Naive thymus-derived CD4-positive, alpha-beta T cell (primary cell): ENCODE data around the gene MYH10. TPM values are rescaled to one million over a fixed set of nuclear protein-coding genes. Genes with fewer than 3 reads are reported as not detected.

Experiments used
- polyA plus RNA-seq, 2 donors: library from polyadenylated mRNA; unstranded; fragments of 300-500 nt; fragmentation: Illumina TruSeq; gene quantifications; one replicate each; pipeline ENCODE4 v1.2.3, GENCODE V29; 2021
- total RNA-seq, 6 experiments: library from RNA in 5 of 6; stranded (reverse) in 5 of 6; gene quantifications; 1 replicate in 5 of 6; 2 replicates in 1 of 6; pipeline ENCODE4 v1.2.3 and lab custom pipeline; 2021 to 2026

MYH10 gene
- total and polyA plus RNA-seq, 7 experiments from 2014 or later = 0.85 to 10.0 (median 2.0) TPM

Other genes with a start within 250 kb of the MYH10 start
- gene RPL26, start 247.5 kb downstream of the MYH10 start, total RNA-seq = 1,000 to 10,000 TPM; 2,029 to 3,298 (median 3,039) TPM
- 1,000 to 10,000 TPM; 1,965 to 2,128 TPM for gene RPL26, start 247.5 kb downstream of the MYH10 start, polyA plus RNA-seq
- gene RNF222, start 232.9 kb downstream of the MYH10 start, total RNA-seq = 1 to 10 TPM in 1 of 5 experiments, under 1 TPM in 3, not detected in 1; 0.13 to 1.7 (median 0.52) TPM
- gene RNF222, start 232.9 kb downstream of the MYH10 start, polyA plus RNA-seq = under 1 TPM; 0.16 to 0.35 TPM
- gene NDEL1, start 194.8 kb downstream of the MYH10 start, total RNA-seq = 100 to 1,000 TPM in 4 of 5 experiments, 10 to 100 TPM in 1; 72.6 to 274 (median 116) TPM
- 10 to 100 TPM; 53.7 to 73.2 TPM for gene NDEL1, start 194.8 kb downstream of the MYH10 start, polyA plus RNA-seq
- gene CCDC42, start 114.1 kb upstream of the MYH10 start, total RNA-seq = 1 to 10 TPM in 1 of 5 experiments, not detected in 4; 1.6 TPM
- not detected for gene CCDC42, start 114.1 kb upstream of the MYH10 start, polyA plus RNA-seq
- under 1 TPM in 1 of 5 experiments, not detected in 4; 0.34 TPM for gene SPDYE4, start 127.8 kb upstream of the MYH10 start, total RNA-seq
- gene SPDYE4, start 127.8 kb upstream of the MYH10 start, polyA plus RNA-seq = not detected
- gene MFSD6L, start 168.6 kb upstream of the MYH10 start, total RNA-seq = 1 to 10 TPM in 1 of 5 experiments, under 1 TPM in 1, not detected in 3; 0.96 to 1.8 TPM
- not detected for gene MFSD6L, start 168.6 kb upstream of the MYH10 start, polyA plus RNA-seq
- 10 to 100 TPM in 1 of 5 experiments, 1 to 10 TPM in 2, under 1 TPM in 2; 0.40 to 11.3 (median 1.1) TPM for gene PIK3R6, start 236.9 kb upstream of the MYH10 start, total RNA-seq
- under 1 TPM; 0.06 to 0.37 TPM for gene PIK3R6, start 236.9 kb upstream of the MYH10 start, polyA plus RNA-seq